GM12874 (cell line): ENCODE results near the gene CHAC2.

Source experiments
- CTCF ChIP-seq: IDR thresholded peaks from 2 replicates; pipeline ENCODE4 v1.5.1; 2011; ENCODE audit warnings: low read depth, mild to moderate bottlenecking, control low read depth, low read length, moderate library complexity; ENCODE audit not compliant: insufficient read depth

The CHAC2 gene

GRCh38 chr2:53780056-53780455 lies 12.5 kb downstream of the CHAC2 start:
- no peak for TF ChIP-seq CTCF

GRCh38 chr2:53782676-53783075 lies 15.1 kb downstream of the CHAC2 start:
- TF ChIP-seq CTCF: no peak

GRCh38 chr2:53784436-53784835 lies 16.8 kb downstream of the CHAC2 start:
- TF ChIP-seq CTCF: no peak

GRCh38 chr2:53785366-53785765 lies 17.8 kb downstream of the CHAC2 start:
- no peak for TF ChIP-seq CTCF

GRCh38 chr2:53786352-53786704 lies 18.7 kb downstream of the CHAC2 start:
- TF ChIP-seq CTCF: no peak

- TF ChIP-seq CTCF: 0 out of 2 replicates have a peak, but pooled peaks have one; percentile 4
Observed at GRCh38 chr2:53786705-53787613, 19.4 kb downstream of the CHAC2 start, which contains the start of the genes ASB3 and ERLEC1. Gene ASB3 (minus strand): TSS chr2:53786953. CDS start chr2:53765572, 21,381 bp downstream. Gene ERLEC1 (plus strand): TSS chr2:53787044. CDS start chr2:53787211, 167 bp downstream.

GRCh38 chr2:53787614-53788289 lies 20.1 kb downstream of the CHAC2 start:
- TF ChIP-seq CTCF: no peak
